ENCODE data around the gene HDGFL2.

DNA sequence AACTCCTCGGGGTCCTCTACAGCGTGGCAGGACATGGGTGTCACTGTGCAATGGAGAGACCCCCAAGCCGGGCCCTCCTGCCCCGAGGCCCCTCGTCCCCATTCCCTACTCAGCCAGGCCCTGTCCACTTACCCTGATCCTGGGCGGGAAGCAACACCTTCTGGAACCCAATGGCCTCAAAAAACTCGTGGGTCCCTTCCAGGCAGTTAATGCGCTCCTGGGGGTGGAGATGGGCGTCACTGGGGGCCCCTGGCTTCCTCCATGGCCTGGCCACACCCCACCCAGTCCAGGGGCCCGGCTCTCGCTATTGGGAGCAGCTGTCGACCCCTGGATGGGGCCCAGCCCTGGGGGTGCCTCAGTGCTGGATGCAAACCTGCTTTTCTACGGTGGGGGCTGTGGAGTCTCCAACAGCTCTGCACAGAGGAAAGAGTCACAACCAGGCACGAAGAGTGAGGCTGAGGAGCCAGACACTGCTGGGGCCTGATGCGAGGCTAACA lies 25.3 kb upstream of the HDGFL2 start:
- TF ChIP-seq, protein P1, sequence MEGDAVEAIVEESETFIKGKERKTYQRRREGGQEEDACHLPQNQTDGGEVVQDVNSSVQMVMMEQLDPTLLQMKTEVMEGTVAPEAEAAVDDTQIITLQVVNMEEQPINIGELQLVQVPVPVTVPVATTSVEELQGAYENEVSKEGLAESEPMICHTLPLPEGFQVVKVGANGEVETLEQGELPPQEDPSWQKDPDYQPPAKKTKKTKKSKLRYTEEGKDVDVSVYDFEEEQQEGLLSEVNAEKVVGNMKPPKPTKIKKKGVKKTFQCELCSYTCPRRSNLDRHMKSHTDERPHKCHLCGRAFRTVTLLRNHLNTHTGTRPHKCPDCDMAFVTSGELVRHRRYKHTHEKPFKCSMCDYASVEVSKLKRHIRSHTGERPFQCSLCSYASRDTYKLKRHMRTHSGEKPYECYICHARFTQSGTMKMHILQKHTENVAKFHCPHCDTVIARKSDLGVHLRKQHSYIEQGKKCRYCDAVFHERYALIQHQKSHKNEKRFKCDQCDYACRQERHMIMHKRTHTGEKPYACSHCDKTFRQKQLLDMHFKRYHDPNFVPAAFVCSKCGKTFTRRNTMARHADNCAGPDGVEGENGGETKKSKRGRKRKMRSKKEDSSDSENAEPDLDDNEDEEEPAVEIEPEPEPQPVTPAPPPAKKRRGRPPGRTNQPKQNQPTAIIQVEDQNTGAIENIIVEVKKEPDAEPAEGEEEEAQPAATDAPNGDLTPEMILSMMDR (IDR thresholded peaks at IDR 0.05 in 2 of 3, conservative IDR thresholded peaks at IDR 0.05 in 1 of 3; ENCODE audit: borderline replicate concordance in 1 of 3, insufficient read depth in 1 of 3, low read depth in 2 of 3, low read length in 2 of 3), result no peak
- TF ChIP-seq JUND (IDR thresholded peaks at IDR 0.05), result no peak
- no peak for TF ChIP-seq POLR2A (IDR thresholded peaks at IDR 0.05; ENCODE audit: borderline replicate concordance, extremely low read depth, insufficient read depth, insufficient read length)
- no peak for TF ChIP-seq CEBPB (IDR thresholded peaks at IDR 0.05; ENCODE audit: low read depth)
- TF ChIP-seq ELF1 (IDR thresholded peaks at IDR 0.05; ENCODE audit: borderline replicate concordance, low read depth), result no peak
- no peak for TF ChIP-seq EZH2 (IDR thresholded peaks at IDR 0.05)
- no peak for TF ChIP-seq POLR2AphosphoS5 (IDR thresholded peaks at IDR 0.05; ENCODE audit: low read depth, low read length)
- no peak for TF ChIP-seq RAD21 (IDR thresholded peaks at IDR 0.05; ENCODE audit: low read depth)
- no peak for TF ChIP-seq YY1 (IDR thresholded peaks at IDR 0.05; ENCODE audit: extremely low read depth, insufficient replicate concordance, low read depth, low read length)
- no peak for TF ChIP-seq ZNF274 (IDR thresholded peaks at IDR 0.05; ENCODE audit: low read depth, low read length)
- TF ChIP-seq, protein P2, sequence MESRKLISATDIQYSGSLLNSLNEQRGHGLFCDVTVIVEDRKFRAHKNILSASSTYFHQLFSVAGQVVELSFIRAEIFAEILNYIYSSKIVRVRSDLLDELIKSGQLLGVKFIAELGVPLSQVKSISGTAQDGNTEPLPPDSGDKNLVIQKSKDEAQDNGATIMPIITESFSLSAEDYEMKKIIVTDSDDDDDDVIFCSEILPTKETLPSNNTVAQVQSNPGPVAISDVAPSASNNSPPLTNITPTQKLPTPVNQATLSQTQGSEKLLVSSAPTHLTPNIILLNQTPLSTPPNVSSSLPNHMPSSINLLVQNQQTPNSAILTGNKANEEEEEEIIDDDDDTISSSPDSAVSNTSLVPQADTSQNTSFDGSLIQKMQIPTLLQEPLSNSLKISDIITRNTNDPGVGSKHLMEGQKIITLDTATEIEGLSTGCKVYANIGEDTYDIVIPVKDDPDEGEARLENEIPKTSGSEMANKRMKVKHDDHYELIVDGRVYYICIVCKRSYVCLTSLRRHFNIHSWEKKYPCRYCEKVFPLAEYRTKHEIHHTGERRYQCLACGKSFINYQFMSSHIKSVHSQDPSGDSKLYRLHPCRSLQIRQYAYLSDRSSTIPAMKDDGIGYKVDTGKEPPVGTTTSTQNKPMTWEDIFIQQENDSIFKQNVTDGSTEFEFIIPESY (IDR thresholded peaks at IDR 0.05; ENCODE audit: extremely low read depth, insufficient replicate concordance, low read length), result no peak
